Prostate gland (tissue), 2 donors: ENCODE results near the gene CCDC149.

Experiments
- POLR2A ChIP-seq: fragments of 450-650 bp; IDR thresholded peaks from one replicate; pipeline ENCODE4 v1.6.1; 2016; ENCODE audit warnings: antibody characterized with exemption, mild to moderate bottlenecking
- TF ChIP-seq, protein P1 (sequence below), 4 experiments: fragments of 200-600 bp in 2 of 4; fragments of 450-650 bp in 2 of 4; sonication (generic) in 2 of 4; IDR thresholded peaks; 1 replicate in 3 of 4; 2 replicates in 1 of 4; pipeline ENCODE4 v1.5.1; 2016 to 2019; ENCODE audit warnings: antibody characterized with exemption in 4 of 4, mild to moderate bottlenecking in 2 of 4, moderate library complexity in 2 of 4

DNA sequence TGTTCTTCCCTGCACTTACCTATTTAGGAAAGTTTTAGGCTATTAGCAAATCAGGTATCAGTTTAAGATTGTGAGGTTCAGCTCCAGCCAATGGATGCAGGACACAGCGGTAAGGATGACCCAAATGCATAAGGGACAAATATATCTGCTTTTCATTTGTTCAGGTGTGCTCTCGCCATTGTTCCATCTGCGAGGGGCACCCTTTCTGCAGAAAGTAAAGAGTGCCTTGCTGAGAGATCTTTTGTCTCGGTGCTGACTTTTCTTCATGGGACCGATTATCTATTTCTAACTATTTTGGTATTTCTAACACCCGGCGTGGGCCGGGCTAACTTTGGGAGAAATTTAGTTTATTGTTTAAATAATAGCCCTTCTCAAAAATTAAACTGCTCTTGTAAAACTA, 49.0 kb downstream of the CCDC149 start:
- TF ChIP-seq, protein P1, sequence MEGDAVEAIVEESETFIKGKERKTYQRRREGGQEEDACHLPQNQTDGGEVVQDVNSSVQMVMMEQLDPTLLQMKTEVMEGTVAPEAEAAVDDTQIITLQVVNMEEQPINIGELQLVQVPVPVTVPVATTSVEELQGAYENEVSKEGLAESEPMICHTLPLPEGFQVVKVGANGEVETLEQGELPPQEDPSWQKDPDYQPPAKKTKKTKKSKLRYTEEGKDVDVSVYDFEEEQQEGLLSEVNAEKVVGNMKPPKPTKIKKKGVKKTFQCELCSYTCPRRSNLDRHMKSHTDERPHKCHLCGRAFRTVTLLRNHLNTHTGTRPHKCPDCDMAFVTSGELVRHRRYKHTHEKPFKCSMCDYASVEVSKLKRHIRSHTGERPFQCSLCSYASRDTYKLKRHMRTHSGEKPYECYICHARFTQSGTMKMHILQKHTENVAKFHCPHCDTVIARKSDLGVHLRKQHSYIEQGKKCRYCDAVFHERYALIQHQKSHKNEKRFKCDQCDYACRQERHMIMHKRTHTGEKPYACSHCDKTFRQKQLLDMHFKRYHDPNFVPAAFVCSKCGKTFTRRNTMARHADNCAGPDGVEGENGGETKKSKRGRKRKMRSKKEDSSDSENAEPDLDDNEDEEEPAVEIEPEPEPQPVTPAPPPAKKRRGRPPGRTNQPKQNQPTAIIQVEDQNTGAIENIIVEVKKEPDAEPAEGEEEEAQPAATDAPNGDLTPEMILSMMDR (IDR thresholded peaks at IDR 0.05) = no peak
- no peak for TF ChIP-seq POLR2A
